PC-9 (cell line): Measurements from ENCODE around the gene FRMD4B. TPM values are rescaled to one million over a fixed set of nuclear protein-coding genes. Genes with fewer than 3 reads are reported as not detected.

Source experiments
- Bru-seq: library from RNA; stranded (reverse); fragments of 400-500 nt; gene quantifications from one replicate; lab custom pipeline; 2021; lab: Mats Ljungman, UMichigan
- BruChase-seq, 2 experiments: library from RNA; stranded (reverse); fragments of 400-500 nt; gene quantifications; one replicate each; lab custom pipeline; 2021; lab: Mats Ljungman, UMichigan
- BruUV-seq: library from RNA; stranded (reverse); fragments of 400-500 nt; replicated peaks from 2 replicates; lab custom pipeline; 2021; lab: Mats Ljungman, UMichigan
- CTCF ChIA-PET: fragments of 300-600 bp; sonication (Branson Sonifier 250); formaldehyde crosslinking; loops from one replicate; lab custom pipeline; 2022; ENCODE audit warnings: antibody characterized with exemption; lab: Charles Lee
- POLR2A ChIA-PET: fragments of 300-600 bp; sonication (Branson Sonifier 250); formaldehyde crosslinking; loops from one replicate; lab custom pipeline; 2022; ENCODE audit warnings: antibody characterized with exemption; ENCODE audit not compliant: unreplicated experiment; lab: Charles Lee
- DNase-seq, 2 experiments: peaks; one replicate each; pipeline versions ENCODE4 v3.0.0 to v3.0.0-alpha.2; 2015 to 2022; ENCODE audit warnings: mixed read lengths in 1 of 2
- H2AFZ ChIP-seq: fragments of 200-600 bp; sonication (generic); 2 replicates; pipeline ENCODE4 v1.8.1; 2017; ENCODE audit warnings: antibody characterized with exemption
- H3F3A ChIP-seq: fragments of 200-600 bp; sonication (generic); 2 replicates; pipeline ENCODE4 v1.8.1; 2017; ENCODE audit warnings: antibody characterized with exemption, mild to moderate bottlenecking, low read depth; ENCODE audit not compliant: insufficient read depth
- H3K27ac ChIP-seq: fragments of 200-600 bp; sonication (generic); 2 replicates; pipeline ENCODE4 v1.6.1; 2016; ENCODE audit warnings: mixed run types
- H3K27me3 ChIP-seq: fragments of 200-600 bp; sonication (generic); 2 replicates; pipeline ENCODE4 v1.6.1; 2016; ENCODE audit warnings: low read depth, mixed run types; ENCODE audit not compliant: insufficient read depth
- H3K36me3 ChIP-seq: fragments of 200-600 bp; sonication (generic); 2 replicates; pipeline ENCODE4 v1.6.1; 2016; ENCODE audit warnings: low read depth, mixed run types
- H3K4me1 ChIP-seq: fragments of 200-600 bp; sonication (generic); replicated peaks from 2 replicates; pipeline ENCODE4 v1.6.1; 2016; ENCODE audit warnings: mixed run types; ENCODE audit not compliant: insufficient read depth
- H3K4me2 ChIP-seq: fragments of 200-600 bp; sonication (generic); 2 replicates; pipeline ENCODE4 v1.6.1; 2017; ENCODE audit warnings: mixed run types
- H3K4me3 ChIP-seq: fragments of 200-600 bp; sonication (generic); 2 replicates; pipeline ENCODE4 v1.6.1; 2016; ENCODE audit warnings: mixed run types
- H3K79me2 ChIP-seq: fragments of 200-600 bp; sonication (generic); 2 replicates; pipeline ENCODE4 v1.6.1; 2017; ENCODE audit warnings: low read depth, mixed run types
- H3K9me2 ChIP-seq: fragments of 200-600 bp; sonication (generic); 2 replicates; pipeline ENCODE4 v1.8.1; 2017; ENCODE audit warnings: mild to moderate bottlenecking; ENCODE audit not compliant: insufficient read depth
- H3K9me3 ChIP-seq: fragments of 200-600 bp; sonication (generic); 2 replicates; pipeline ENCODE4 v1.8.1; 2016; ENCODE audit warnings: low read depth; ENCODE audit not compliant: insufficient read depth
- H4K20me1 ChIP-seq: fragments of 200-600 bp; sonication (generic); 2 replicates; pipeline ENCODE4 v1.8.1; 2017; ENCODE audit not compliant: insufficient read depth
- EZH2 ChIP-seq: fragments of 200-600 bp; sonication (generic); IDR thresholded peaks from 2 replicates; pipeline ENCODE4 v1.8.0; 2017; ENCODE audit warnings: antibody characterized with exemption, low read depth
- intact Hi-C: fragments of 100-400 bp; cut with micrococcal nuclease; formaldehyde crosslinking; loops from one replicate; pipeline ENCODE4 v1.10.0; 2022; ENCODE audit not compliant: unreplicated experiment
- long read RNA-seq: library from polyadenylated mRNA; stranded (forward); transcript quantifications from one replicate; pipeline ENCODE4 v2.0.0, GENCODE V29; 2022
- total RNA-seq: library from RNA; stranded (reverse); gene quantifications from 2 replicates; pipeline ENCODE4 v1.2.3, GENCODE V29; 2021
- TF ChIP-seq, protein P1 (sequence below): fragments of 200-600 bp; sonication (generic); conservative IDR thresholded peaks from 2 replicates; pipeline ENCODE4 v1.6.1; 2017; ENCODE audit warnings: mixed run types, antibody characterized with exemption, mild to moderate bottlenecking, moderate library complexity

The FRMD4B gene
- total RNA-seq, result 7.6 and 10.2 TPM in 2 replicates
- Bru-seq, nascent RNA, result percentile 46 among the genes with signal in this experiment
- percentile 46 among the genes with signal in this experiment for BruChase-seq, experiment 1, labeled RNA remaining after a 2-hour chase
- percentile 31 among the genes with signal in this experiment for BruChase-seq, experiment 2, labeled RNA remaining after a 6-hour chase
- long read RNA-seq, partial matches to known transcripts, result 1 of 4 reads
- long read RNA-seq, other reads (novel, unspliced or antisense), result 0 of 4 reads

- Histone ChIP-seq H3K79me2 (no peaks in the 10 kb centered on the region), H4K20me1 (no peaks in the 10 kb centered on the region), H3K27ac (no peak within 1 kb of the TSS), H3K4me2 (peak within 1 kb of the TSS; percentile 75), H3K27me3 (peaks cover 21% of the 10 kb centered on the region; the same call in 1 of the 2 replicates), H2AFZ (peak within 1 kb of the TSS; percentile 64; the same call in 1 of the 2 replicates), H3K9me2 (no peaks in the 10 kb centered on the region), H3K9me3 (no peaks in the 10 kb centered on the region), H3K36me3 (no peaks in the 10 kb centered on the region), H3K4me3 (peak within 1 kb of the TSS; percentile 38; the same call in 1 of the 2 replicates), H3F3A (no peaks in the 10 kb centered on the region), H3K4me1 (no peaks in the 10 kb centered on the region)
- intact Hi-C loops, result no loop called here
- POLR2A ChIA-PET, result no interaction called here
- DNase-seq, result peak in 1 of 2 experiments; percentile 75
- no peak for TF ChIP-seq EZH2
- TF ChIP-seq, protein P1, sequence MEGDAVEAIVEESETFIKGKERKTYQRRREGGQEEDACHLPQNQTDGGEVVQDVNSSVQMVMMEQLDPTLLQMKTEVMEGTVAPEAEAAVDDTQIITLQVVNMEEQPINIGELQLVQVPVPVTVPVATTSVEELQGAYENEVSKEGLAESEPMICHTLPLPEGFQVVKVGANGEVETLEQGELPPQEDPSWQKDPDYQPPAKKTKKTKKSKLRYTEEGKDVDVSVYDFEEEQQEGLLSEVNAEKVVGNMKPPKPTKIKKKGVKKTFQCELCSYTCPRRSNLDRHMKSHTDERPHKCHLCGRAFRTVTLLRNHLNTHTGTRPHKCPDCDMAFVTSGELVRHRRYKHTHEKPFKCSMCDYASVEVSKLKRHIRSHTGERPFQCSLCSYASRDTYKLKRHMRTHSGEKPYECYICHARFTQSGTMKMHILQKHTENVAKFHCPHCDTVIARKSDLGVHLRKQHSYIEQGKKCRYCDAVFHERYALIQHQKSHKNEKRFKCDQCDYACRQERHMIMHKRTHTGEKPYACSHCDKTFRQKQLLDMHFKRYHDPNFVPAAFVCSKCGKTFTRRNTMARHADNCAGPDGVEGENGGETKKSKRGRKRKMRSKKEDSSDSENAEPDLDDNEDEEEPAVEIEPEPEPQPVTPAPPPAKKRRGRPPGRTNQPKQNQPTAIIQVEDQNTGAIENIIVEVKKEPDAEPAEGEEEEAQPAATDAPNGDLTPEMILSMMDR, result no peak
- no TSS peak for BruUV-seq
- CTCF ChIA-PET, result interaction anchor here (0.7 kb wide), 1 partner anchor 19 kb away, joined by 3 read pairs; no protein-coding TSS in a partner anchor
Measured at GRCh38 chr3:69385723-69386555, at the start of gene FRMD4B. TSS of gene FRMD4B (minus strand) at chr3:69386088. CDS start at chr3:69385989, 99 bp downstream.

DNA sequence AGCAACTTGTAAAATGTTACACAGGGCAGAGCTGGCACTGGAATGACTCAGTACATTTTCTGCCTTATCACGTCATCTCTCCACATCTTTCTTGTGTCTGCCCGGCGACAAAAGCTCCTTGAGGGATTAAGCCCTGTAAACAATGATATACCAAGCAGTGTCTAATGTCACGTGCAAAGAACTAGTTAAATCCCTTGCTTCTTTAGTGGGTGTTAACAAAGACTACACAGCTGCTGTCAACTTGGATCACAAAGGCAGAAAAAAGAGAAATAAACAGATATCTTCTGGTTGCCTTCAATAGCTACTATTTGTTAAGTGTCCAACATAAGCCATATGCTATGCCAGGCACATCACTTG, 48.1 kb upstream of the FRMD4B start:
- Histone ChIP-seq H3K4me1 (peaks cover 9% of the 10 kb centered on the region), H3K9me3 (no peaks in the 10 kb centered on the region), H3K27me3 (no peaks in the 10 kb centered on the region), H4K20me1 (no peaks in the 10 kb centered on the region), H3K79me2 (no peaks in the 10 kb centered on the region), H3K4me2 (peak overlapping the region; percentile 34), H3K4me3 (no peak overlapping the region), H2AFZ (no peak overlapping the region; the same call in 1 of the 2 replicates), H3K9me2 (no peaks in the 10 kb centered on the region), H3K36me3 (no peaks in the 10 kb centered on the region), H3F3A (no peaks in the 10 kb centered on the region), H3K27ac (0 out of 2 replicates have a peak overlapping the region, but pooled peaks have one; percentile 47)
- BruUV-seq, result no TSS peak
- TF ChIP-seq EZH2, result no peak
- TF ChIP-seq, protein P1, result no peak
- POLR2A ChIA-PET, result interaction anchor here (0.6 kb wide), 1 partner anchor 122 kb away, joined by 8 read pairs; no protein-coding TSS in a partner anchor
- CTCF ChIA-PET, result no interaction called here
- DNase-seq, result peak; percentile 33 to 57
- intact Hi-C loops, result no loop called here
